ENCODE results near the gene GABARAP. TPM values are rescaled to one million over a fixed set of nuclear protein-coding genes. Genes with fewer than 3 reads are reported as not detected.
A peak's percentile ranks its signal among the peaks of the same experiment; 100 is the strongest.

The GABARAP gene
- total and polyA plus RNA-seq, 2 experiments from 2014 or later: 327 to 1,031 TPM

- H3K4me2 ChIP-seq: no peak overlapping the region
- H3K79me2 ChIP-seq: peaks cover 30% of the 10 kb centered on the region
- H4K20me1 ChIP-seq (ENCODE audit: insufficient read depth, poor library complexity, severe bottlenecking): peaks cover 3% of the 10 kb centered on the region
- no peaks in the 10 kb centered on the region for H3K9me2 ChIP-seq (replicated peaks; ENCODE audit: insufficient read depth)
- TF ChIP-seq EZH2 (IDR thresholded peaks at IDR 0.05; ENCODE audit: borderline replicate concordance) (no peak), CTCF (IDR thresholded peaks at IDR 0.05; ENCODE audit: poor library complexity) (no peak), EZH2phosphoT487 (IDR thresholded peaks at IDR 0.05; ENCODE audit: low read depth, severe bottlenecking, unreplicated experiment) (no peak)
- peaks cover 27% of the 10 kb centered on the region for H3K4me1 ChIP-seq (ENCODE audit: insufficient read depth)
- H3K9me3 ChIP-seq (ENCODE audit: low read depth): no peaks in the 10 kb centered on the region
- DNase-seq (ENCODE audit: low spot score): no peak
- H3K27ac ChIP-seq: no peak overlapping the region
- 85% methylated on average over 7 of the region's 7 CpGs for WGBS (ENCODE audit: low lambda C conversion rate, missing lambda C conversion rate)
- H3K4me3 ChIP-seq: no peak overlapping the region
- H3K27me3 ChIP-seq: no peaks in the 10 kb centered on the region
- H2AFZ ChIP-seq: no peak overlapping the region
- no peaks in the 10 kb centered on the region for H3K36me3 ChIP-seq (replicated peaks; ENCODE audit: insufficient read depth, low read depth)
Measured at GRCh38 chr17:7222972-7223292, 19.3 kb downstream of the GABARAP start.

GRCh38 chr17:7222093-7222971, 19.9 kb downstream of the GABARAP start:
- WGBS (ENCODE audit: low lambda C conversion rate, missing lambda C conversion rate): 92% methylated on average over 15 of the region's 15 CpGs
- H3K36me3 ChIP-seq (replicated peaks; ENCODE audit: insufficient read depth, low read depth): no peaks in the 10 kb centered on the region
- H3K9me2 ChIP-seq (replicated peaks; ENCODE audit: insufficient read depth): no peaks in the 10 kb centered on the region
- H3K4me3 ChIP-seq: no peak overlapping the region
- no peak overlapping the region for H2AFZ ChIP-seq
- no peak overlapping the region for H3K27ac ChIP-seq
- H3K4me2 ChIP-seq: no peak overlapping the region
- H3K27me3 ChIP-seq: no peaks in the 10 kb centered on the region
- TF ChIP-seq CTCF (IDR thresholded peaks at IDR 0.05; ENCODE audit: poor library complexity): no peak
- DNase-seq (ENCODE audit: low spot score): no peak
- no peaks in the 10 kb centered on the region for H4K20me1 ChIP-seq (ENCODE audit: insufficient read depth, poor library complexity, severe bottlenecking)
- no peaks in the 10 kb centered on the region for H3K9me3 ChIP-seq (ENCODE audit: low read depth)
- peaks cover 34% of the 10 kb centered on the region for H3K79me2 ChIP-seq
- H3K4me1 ChIP-seq (ENCODE audit: insufficient read depth): peaks cover 31% of the 10 kb centered on the region

- Histone ChIP-seq H3K4me1 (ENCODE audit: insufficient read depth) (peaks cover 31% of the 10 kb centered on the region), H4K20me1 (ENCODE audit: insufficient read depth, poor library complexity, severe bottlenecking) (no peaks in the 10 kb centered on the region), H3K79me2 (peaks cover 38% of the 10 kb centered on the region), H3K9me2 (replicated peaks; ENCODE audit: insufficient read depth) (no peaks in the 10 kb centered on the region), H3K36me3 (replicated peaks; ENCODE audit: insufficient read depth, low read depth) (no peaks in the 10 kb centered on the region), H3K27ac (peak overlapping the region; percentile 99), H2AFZ (no peak overlapping the region), H3K4me2 (peak overlapping the region; percentile 80), H3K9me3 (ENCODE audit: low read depth) (no peaks in the 10 kb centered on the region), H3K4me3 (no peak overlapping the region), H3K27me3 (no peaks in the 10 kb centered on the region)
- 90% methylated on average over 10 of the region's 10 CpGs for WGBS (ENCODE audit: low lambda C conversion rate, missing lambda C conversion rate)
- no peak for TF ChIP-seq EZH2 (IDR thresholded peaks at IDR 0.05; ENCODE audit: borderline replicate concordance)
- no peak for TF ChIP-seq CTCF (IDR thresholded peaks at IDR 0.05; ENCODE audit: poor library complexity)
- TF ChIP-seq EZH2phosphoT487 (IDR thresholded peaks at IDR 0.05; ENCODE audit: low read depth, severe bottlenecking, unreplicated experiment): no peak
- DNase-seq (ENCODE audit: low spot score): no peak
Measured at GRCh38 chr17:7221278-7222092, 20.8 kb downstream of the GABARAP start.

Data from hepatocyte (in vitro differentiated cells).